A673 (cell line): Measurements from ENCODE around the gene EDA.

ENCODE experiments used
- CTCF ChIP-seq: fragments of 300-800, 200-600 bp; sonication (generic); conservative IDR thresholded peaks from 2 replicates; pipeline ENCODE4 v1.5.1; 2017; ENCODE audit warnings: low read depth, mild to moderate bottlenecking, antibody characterized with exemption, low read length, moderate library complexity, mixed read lengths
- EZH2 ChIP-seq: fragments of 200-600 bp; sonication (generic); IDR thresholded peaks from 2 replicates; pipeline ENCODE4 v1.6.1; 2017; ENCODE audit warnings: borderline replicate concordance, low read depth, mild to moderate bottlenecking, mixed read lengths, antibody characterized with exemption, low read length; ENCODE audit not compliant: poor library complexity, severe bottlenecking

DNA sequence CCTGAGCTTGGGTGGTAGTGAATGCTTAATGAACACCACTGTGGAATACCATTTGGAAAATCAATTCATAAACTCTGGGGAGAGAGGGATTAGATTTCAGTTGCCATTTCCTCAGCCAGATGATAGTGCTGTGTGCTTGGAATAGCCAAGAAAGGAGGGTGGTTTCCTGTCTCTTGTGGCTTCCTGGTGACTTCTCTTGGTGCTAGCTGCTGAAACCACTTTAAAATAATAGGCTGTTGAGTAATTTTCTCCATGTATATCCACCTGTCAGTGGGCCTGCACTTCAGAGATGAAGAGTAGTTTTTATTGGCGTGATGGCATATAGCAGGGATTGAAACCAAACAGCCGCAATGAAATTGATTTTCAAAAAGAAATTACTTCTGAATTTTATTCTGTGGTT, 11.8 kb downstream of the EDA start:
- TF ChIP-seq CTCF (no peak), EZH2 (no peak)
